HCT116 (cell line): ENCODE data around the gene SRPK2. TPM values are rescaled to one million over a fixed set of nuclear protein-coding genes. Genes with fewer than 3 reads are reported as not detected.

Source experiments
- ATAC-seq: fragments of 200-7000 bp; cut with Tn5 transposase; 2 replicates; pipeline ENCODE4 v1.9.1; 2020; ENCODE audit warnings: mild to moderate bottlenecking, moderate library complexity
- BruUV-seq: library from RNA; stranded (reverse); fragments of 400-500 nt; replicated peaks from 2 replicates; lab custom pipeline; 2021; lab: Mats Ljungman, UMichigan
- CTCF ChIA-PET: fragments of 300-600 bp; sonication (Branson Sonifier 250); formaldehyde crosslinking; loops from one replicate; lab custom pipeline; 2021; ENCODE audit warnings: antibody characterized with exemption; lab: Charles Lee
- POLR2A ChIA-PET: fragments of 300-600, 350-600 bp; sonication (Branson Sonifier 250); formaldehyde crosslinking; loops from one replicate; lab custom pipeline; 2021; ENCODE audit warnings: antibody characterized with exemption; lab: Charles Lee
- RAD21 ChIA-PET, 2 experiments: fragments of 300-600 bp; sonication (Branson Sonifier 250); formaldehyde crosslinking; loops; one replicate each; lab custom pipeline; 2023; ENCODE audit warnings: low total read pairs in 2 of 2; ENCODE audit not compliant: uncharacterized antibody in 2 of 2, unreplicated experiment in 2 of 2, low non-redundant PET in 1 of 2; lab: Charles Lee
- DNase-seq: peaks from one replicate; pipeline ENCODE4 v3.0.0-alpha.2; 2010; ENCODE audit warnings: low read depth, low spot score
- H2AFZ ChIP-seq: fragments of 200-600 bp; shearing (Covaris generic), sonication (generic); 2 replicates; pipeline ENCODE4 v1.6.1; 2017; ENCODE audit warnings: low read depth, mixed run types, mixed read lengths, antibody characterized with exemption, low read length; ENCODE audit not compliant: poor library complexity, severe bottlenecking
- H3K27ac ChIP-seq: 2 replicates; pipeline ENCODE4 v1.5.1; 2012; ENCODE audit warnings: low read depth, low read length
- H3K27me3 ChIP-seq: fragments of 200-600 bp; sonication (generic); 2 replicates; pipeline ENCODE4 v1.6.1; 2016; ENCODE audit warnings: mixed run types, low read length, mixed read lengths; ENCODE audit not compliant: insufficient read depth
- H3K36me3 ChIP-seq, 2 experiments: fragments of 200-500 bp in 1 of 2; fragments of 200-600 bp in 1 of 2; sonication (Bioruptor generic) in 1 of 2; sonication (generic) in 1 of 2; 2 replicates each; pipeline versions ENCODE4 v1.5.1 to v1.6.1; 2014 to 2016; ENCODE audit warnings: low read length in 2 of 2, inconsistent platforms in 1 of 2, mixed read lengths in 1 of 2, mixed run types in 1 of 2; ENCODE audit not compliant: insufficient read depth in 2 of 2, control insufficient read depth in 1 of 2
- H3K4me1 ChIP-seq, 2 experiments: fragments of 200-600 bp in 1 of 2; sonication (generic) in 1 of 2; 2 replicates each; pipeline versions ENCODE4 v1.5.1 to v1.6.1; 2012 to 2017; ENCODE audit warnings: low read length in 2 of 2, inconsistent platforms in 1 of 2, mild to moderate bottlenecking in 1 of 2, mixed read lengths in 1 of 2, mixed run types in 1 of 2, moderate library complexity in 1 of 2; ENCODE audit not compliant: insufficient read depth in 2 of 2, control insufficient read depth in 1 of 2
- H3K4me2 ChIP-seq: fragments of 200-600 bp; sonication (generic); 2 replicates; pipeline ENCODE4 v1.6.1; 2017; ENCODE audit warnings: mixed run types, low read length, mixed read lengths
- H3K4me3 ChIP-seq, 2 experiments: fragments of 200-600 bp in 1 of 2; sonication (generic) in 1 of 2; replicated peaks in 1 of 2; 2 replicates each; pipeline ENCODE4 v1.5.1; 2011 to 2016; ENCODE audit warnings: low read length in 2 of 2, control low read depth in 1 of 2, low read depth in 1 of 2, mild to moderate bottlenecking in 1 of 2, mixed read lengths in 1 of 2, mixed run types in 1 of 2
- H3K79me2 ChIP-seq: fragments of 200-600 bp; sonication (generic); 2 replicates; pipeline ENCODE4 v1.6.1; 2017; ENCODE audit warnings: mild to moderate bottlenecking, mixed run types, low read length, moderate library complexity, mixed read lengths; ENCODE audit not compliant: insufficient read depth
- H3K9ac ChIP-seq: fragments of 200-600 bp; sonication (generic); 2 replicates; pipeline ENCODE4 v1.6.1; 2016; ENCODE audit warnings: low read length, mixed read lengths
- H3K9me2 ChIP-seq: fragments of 200-600 bp; sonication (generic), shearing (Covaris generic); 2 replicates; pipeline ENCODE4 v1.6.1; 2017; ENCODE audit warnings: mixed run types, mild to moderate bottlenecking, moderate library complexity; ENCODE audit not compliant: insufficient read depth
- H3K9me3 ChIP-seq, 2 experiments: fragments of 200-500 bp in 1 of 2; fragments of 200-600 bp in 1 of 2; sonication (Bioruptor generic) in 1 of 2; sonication (generic) in 1 of 2; 2 replicates each; pipeline ENCODE4 v1.6.1; 2014 to 2017; ENCODE audit warnings: low read length in 2 of 2, mixed read lengths in 2 of 2, inconsistent platforms in 1 of 2, low read depth in 1 of 2, mild to moderate bottlenecking in 1 of 2, mixed run types in 1 of 2, moderate library complexity in 1 of 2; ENCODE audit not compliant: control insufficient read depth in 1 of 2, insufficient read depth in 1 of 2
- H4K20me1 ChIP-seq: fragments of 200-600 bp; sonication (generic), shearing (Covaris generic); 2 replicates; pipeline ENCODE4 v1.6.1; 2017; ENCODE audit warnings: mixed run types, mild to moderate bottlenecking, moderate library complexity; ENCODE audit not compliant: insufficient read depth
- CEBPB ChIP-seq: IDR thresholded peaks from 2 replicates; pipeline ENCODE4 v1.6.1; 2012; ENCODE audit warnings: low read depth
- CTCF ChIP-seq, 3 experiments: fragments of 200-600 bp in 1 of 3; sonication (generic) in 1 of 3; IDR thresholded peaks in 2 of 3; conservative IDR thresholded peaks in 1 of 3; 2 replicates each; pipeline ENCODE4 v1.5.1; 2012 to 2017; ENCODE audit warnings: low read depth in 2 of 3, low read length in 2 of 3, antibody characterized with exemption in 1 of 3, borderline replicate concordance in 1 of 3, control low read depth in 1 of 3, mild to moderate bottlenecking in 1 of 3, mixed read lengths in 1 of 3, mixed run types in 1 of 3, moderate library complexity in 1 of 3; ENCODE audit not compliant: insufficient read depth in 1 of 3
- EGR1 ChIP-seq: IDR thresholded peaks from 2 replicates; pipeline ENCODE4 v1.6.1; 2012; ENCODE audit warnings: low read depth
- ELF1 ChIP-seq: IDR thresholded peaks from 2 replicates; pipeline ENCODE4 v1.6.1; 2012; ENCODE audit warnings: low read depth, borderline replicate concordance
- EZH2 ChIP-seq: fragments of 200-600 bp; sonication (generic); IDR thresholded peaks from 2 replicates; pipeline ENCODE4 v1.6.1; 2017; ENCODE audit warnings: antibody characterized with exemption, mixed run types
- FOSL1 ChIP-seq: IDR thresholded peaks from 2 replicates; pipeline ENCODE4 v1.6.1; 2012; ENCODE audit warnings: low read depth
- MAX ChIP-seq: IDR thresholded peaks from 2 replicates; pipeline ENCODE4 v1.6.1; 2012
- POLR2A ChIP-seq: IDR thresholded peaks from 2 replicates; pipeline ENCODE4 v1.7.0; 2011; ENCODE audit warnings: borderline replicate concordance; ENCODE audit not compliant: insufficient read depth, insufficient read length; ENCODE audit errors: extremely low read depth
- POLR2AphosphoS5 ChIP-seq: IDR thresholded peaks from 2 replicates; pipeline ENCODE4 v1.6.1; 2011; ENCODE audit warnings: mild to moderate bottlenecking, low read depth, low read length, moderate library complexity
- RAD21 ChIP-seq: IDR thresholded peaks from 2 replicates; pipeline ENCODE4 v1.6.1; 2012; ENCODE audit warnings: low read depth, mild to moderate bottlenecking
- SIN3A ChIP-seq: IDR thresholded peaks from 2 replicates; pipeline ENCODE4 v1.6.1; 2012; ENCODE audit warnings: low read depth
- SP1 ChIP-seq: IDR thresholded peaks from 2 replicates; pipeline ENCODE4 v1.6.1; 2012; ENCODE audit warnings: low read depth
- SRF ChIP-seq: IDR thresholded peaks from 2 replicates; pipeline ENCODE4 v1.6.1; 2012; ENCODE audit warnings: low read depth
- TCF7L2 ChIP-seq: IDR thresholded peaks from 2 replicates; pipeline ENCODE4 v1.7.0; 2011; ENCODE audit warnings: borderline replicate concordance, inconsistent platforms; ENCODE audit not compliant: insufficient read depth, insufficient read length; ENCODE audit errors: extremely low read depth
- YY1 ChIP-seq: IDR thresholded peaks from 2 replicates; pipeline ENCODE4 v1.6.1; 2011; ENCODE audit warnings: low read length, low read depth, moderate library complexity, mild to moderate bottlenecking; ENCODE audit not compliant: insufficient replicate concordance; ENCODE audit errors: extremely low read depth
- ZNF274 ChIP-seq: fragments of 200-500 bp; sonication (Bioruptor generic); IDR thresholded peaks from 2 replicates; pipeline ENCODE4 v1.6.1; 2014; ENCODE audit warnings: mild to moderate bottlenecking, low read depth, low read length, inconsistent platforms
- intact Hi-C: fragments of 100-400 bp; cut with micrococcal nuclease; formaldehyde crosslinking; loops from 2 replicates; pipeline ENCODE4 v1.10.0; 2022
- total RNA-seq: library from RNA; stranded (reverse); gene quantifications from one replicate; pipeline ENCODE4 v1.2.1, GENCODE V29; 2021; ENCODE audit not compliant: unreplicated experiment
- TF ChIP-seq, protein P1 (sequence below): IDR thresholded peaks from 2 replicates; pipeline ENCODE4 v1.6.1; 2011; ENCODE audit warnings: mild to moderate bottlenecking, low read length, moderate library complexity; ENCODE audit not compliant: insufficient replicate concordance; ENCODE audit errors: extremely low read depth
- TF ChIP-seq, protein P2 (sequence below): IDR thresholded peaks from 2 replicates; pipeline ENCODE4 v1.6.1; 2012

SRPK2 gene
- total RNA-seq, 1 experiment from 2014 or later: 37.4 TPM

DNA sequence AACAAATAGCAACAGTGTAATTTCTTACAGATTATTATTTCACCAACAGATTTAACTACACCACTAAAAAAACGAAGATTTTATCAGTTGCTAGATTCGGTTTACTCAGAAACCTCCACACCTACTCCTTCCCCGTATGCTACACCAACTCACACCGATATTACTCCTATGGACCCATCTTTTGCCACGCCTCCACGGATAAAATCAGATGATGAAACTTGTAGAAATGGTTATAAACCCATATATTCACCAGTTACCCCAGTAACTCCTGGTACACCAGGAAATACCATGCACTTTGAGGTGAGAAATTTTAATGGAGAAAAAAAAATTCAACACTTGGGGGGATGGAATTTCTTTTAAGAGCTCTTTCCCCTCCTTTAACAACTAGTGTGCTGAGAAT, 282.2 kb downstream of the SRPK2 start:
- CTCF ChIA-PET: no interaction called here
- ATAC-seq (no peak), DNase-seq (no peak)
- no TSS peak for BruUV-seq
- Histone ChIP-seq H2AFZ (no peak overlapping the region), H3K79me2 (no peaks in the 10 kb centered on the region; the same call in none of the 2 replicates), H3K36me3 (peaks cover 37 to 53% of the 10 kb centered on the region in 2 experiments), H3K9ac (no peak overlapping the region), H3K4me1 (no peaks in the 10 kb centered on the region), H3K4me3 (no peak overlapping the region), H4K20me1 (peaks cover 4% of the 10 kb centered on the region; the same call in 1 of the 2 replicates), H3K9me2 (no peaks in the 10 kb centered on the region), H3K4me2 (no peak overlapping the region), H3K9me3 (no peaks in the 10 kb centered on the region), H3K27ac (no peak overlapping the region), H3K27me3 (no peaks in the 10 kb centered on the region)
- TF ChIP-seq, protein P1, sequence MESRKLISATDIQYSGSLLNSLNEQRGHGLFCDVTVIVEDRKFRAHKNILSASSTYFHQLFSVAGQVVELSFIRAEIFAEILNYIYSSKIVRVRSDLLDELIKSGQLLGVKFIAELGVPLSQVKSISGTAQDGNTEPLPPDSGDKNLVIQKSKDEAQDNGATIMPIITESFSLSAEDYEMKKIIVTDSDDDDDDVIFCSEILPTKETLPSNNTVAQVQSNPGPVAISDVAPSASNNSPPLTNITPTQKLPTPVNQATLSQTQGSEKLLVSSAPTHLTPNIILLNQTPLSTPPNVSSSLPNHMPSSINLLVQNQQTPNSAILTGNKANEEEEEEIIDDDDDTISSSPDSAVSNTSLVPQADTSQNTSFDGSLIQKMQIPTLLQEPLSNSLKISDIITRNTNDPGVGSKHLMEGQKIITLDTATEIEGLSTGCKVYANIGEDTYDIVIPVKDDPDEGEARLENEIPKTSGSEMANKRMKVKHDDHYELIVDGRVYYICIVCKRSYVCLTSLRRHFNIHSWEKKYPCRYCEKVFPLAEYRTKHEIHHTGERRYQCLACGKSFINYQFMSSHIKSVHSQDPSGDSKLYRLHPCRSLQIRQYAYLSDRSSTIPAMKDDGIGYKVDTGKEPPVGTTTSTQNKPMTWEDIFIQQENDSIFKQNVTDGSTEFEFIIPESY: no peak
- TF ChIP-seq ELF1 (no peak), RAD21 (no peak), CTCF (IDR thresholded peaks at IDR 0.05 in 2 of 3, conservative IDR thresholded peaks at IDR 0.05 in 1 of 3; ENCODE audit: borderline replicate concordance in 1 of 3, insufficient read depth in 1 of 3, low read depth in 2 of 3, low read length in 2 of 3) (no peak), SIN3A (no peak), POLR2AphosphoS5 (no peak), YY1 (no peak), CEBPB (no peak), EGR1 (no peak), SP1 (no peak), ZNF274 (no peak), TCF7L2 (no peak), MAX (no peak), POLR2A (no peak), EZH2 (no peak), FOSL1 (no peak), SRF (no peak)
- TF ChIP-seq, protein P2, sequence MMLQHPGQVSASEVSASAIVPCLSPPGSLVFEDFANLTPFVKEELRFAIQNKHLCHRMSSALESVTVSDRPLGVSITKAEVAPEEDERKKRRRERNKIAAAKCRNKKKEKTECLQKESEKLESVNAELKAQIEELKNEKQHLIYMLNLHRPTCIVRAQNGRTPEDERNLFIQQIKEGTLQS: no peak
- intact Hi-C loops: no loop called here
- RAD21 ChIA-PET: no interaction called here
- POLR2A ChIA-PET: no interaction called here
